Stomach (tissue), 9 donors: ENCODE results near the gene ETFRF1. TPM values are rescaled to one million over a fixed set of nuclear protein-coding genes. Genes with fewer than 3 reads are reported as not detected.
A peak's percentile ranks its signal among the peaks of the same experiment; 100 is the strongest.

ENCODE experiments used
- DNase-seq, 2 donors: peaks; one replicate each; pipeline versions ENCODE4 v3.0.0 to v3.0.0-alpha.2; 2013 to 2019
- H3K27ac ChIP-seq, 5 donors: fragments of 200-600 bp in 4 of 5; sonication (generic) in 4 of 5; one replicate each; pipeline ENCODE4 v1.5.1; 2013 to 2019; ENCODE audit warnings: mild to moderate bottlenecking in 1 of 5, moderate library complexity in 1 of 5
- H3K27me3 ChIP-seq, 3 donors: fragments of 200-600 bp; sonication (generic); one replicate each; pipeline ENCODE4 v1.5.1; 2017 to 2019; ENCODE audit warnings: mixed run types in 1 of 3
- H3K36me3 ChIP-seq, 4 donors: fragments of 200-600 bp; sonication (generic); 1 replicate in 3 of 4; 2 replicates in 1 of 4; pipeline ENCODE4 v1.5.1; 2016 to 2019
- H3K4me1 ChIP-seq, 4 donors: fragments of 200-600 bp; sonication (generic); one replicate each; pipeline ENCODE4 v1.5.1; 2016 to 2019
- H3K4me3 ChIP-seq, 4 donors: fragments of 200-600 bp; sonication (generic) in 3 of 4; one replicate each; pipeline ENCODE4 v1.5.1; 2016 to 2019; ENCODE audit warnings: mild to moderate bottlenecking in 1 of 4
- H3K9me3 ChIP-seq, 4 donors: fragments of 200-600 bp; sonication (generic); one replicate each; pipeline ENCODE4 v1.5.1; 2016 to 2019
- EP300 ChIP-seq: sonication (generic); formaldehyde crosslinking; IDR thresholded peaks from one replicate; pipeline ENCODE4 v1.6.1; 2017; ENCODE audit warnings: antibody characterized with exemption
- POLR2A ChIP-seq, 4 donors: fragments of 450-650 bp; IDR thresholded peaks; one replicate each; pipeline ENCODE4 v1.6.1; 2016; ENCODE audit warnings: antibody characterized with exemption in 4 of 4, control low read depth in 2 of 4, mild to moderate bottlenecking in 1 of 4, moderate library complexity in 1 of 4
- POLR2AphosphoS5 ChIP-seq, 3 donors: sonication (generic); formaldehyde crosslinking; IDR thresholded peaks; one replicate each; pipeline ENCODE4 v1.6.1; 2016; ENCODE audit warnings: antibody characterized with exemption in 3 of 3
- WGBS, 5 donors: extraction: QIAGEN DNeasy Blood & Tissue Kit in 3 of 5; methylation state at CpG; one replicate each; pipeline versions ENCODE4 v1.1.5 to v1.1.7; 2013 to 2018; 5-methylcytosine and 5-hydroxymethylcytosine counted together
- intact Hi-C: fragments of 100-400 bp; cut with DNase I; formaldehyde crosslinking; loops from one replicate; pipeline ENCODE4 v1.15.1; 2023; ENCODE audit warnings: low total_unique reads
- polyA plus RNA-seq, 3 donors: library from polyadenylated mRNA; stranded (reverse); fragments of 200-250 nt; gene quantifications; one replicate each; pipeline ENCODE4 v1.2.3, GENCODE V29; 2013
- total RNA-seq, 5 donors: library from RNA; depleted of rRNA; stranded (reverse); fragments of >200 nt; gene quantifications; one replicate each; pipeline versions ENCODE4 v1.1.0 to v1.2.3, GENCODE V29; 2014 to 2016
- TF ChIP-seq, protein P1 (sequence below), 7 experiments: fragments of 450-650 bp in 4 of 7; fragments of 200-600 bp in 3 of 7; sonication (generic) in 3 of 7; IDR thresholded peaks; one replicate each; pipeline ENCODE4 v1.5.1; 2016 to 2019; ENCODE audit warnings: antibody characterized with exemption in 7 of 7, control low read depth in 2 of 7, mild to moderate bottlenecking in 1 of 7
- donor health status: healthy with polysubstance abuse.
- donor health status: Bipolar disorder and iron deficiency.
- donor health status: healthy.

ETFRF1 gene
- total and polyA plus RNA-seq, 8 donors: 1.4 to 50.9 (median 20.6) TPM

DNA sequence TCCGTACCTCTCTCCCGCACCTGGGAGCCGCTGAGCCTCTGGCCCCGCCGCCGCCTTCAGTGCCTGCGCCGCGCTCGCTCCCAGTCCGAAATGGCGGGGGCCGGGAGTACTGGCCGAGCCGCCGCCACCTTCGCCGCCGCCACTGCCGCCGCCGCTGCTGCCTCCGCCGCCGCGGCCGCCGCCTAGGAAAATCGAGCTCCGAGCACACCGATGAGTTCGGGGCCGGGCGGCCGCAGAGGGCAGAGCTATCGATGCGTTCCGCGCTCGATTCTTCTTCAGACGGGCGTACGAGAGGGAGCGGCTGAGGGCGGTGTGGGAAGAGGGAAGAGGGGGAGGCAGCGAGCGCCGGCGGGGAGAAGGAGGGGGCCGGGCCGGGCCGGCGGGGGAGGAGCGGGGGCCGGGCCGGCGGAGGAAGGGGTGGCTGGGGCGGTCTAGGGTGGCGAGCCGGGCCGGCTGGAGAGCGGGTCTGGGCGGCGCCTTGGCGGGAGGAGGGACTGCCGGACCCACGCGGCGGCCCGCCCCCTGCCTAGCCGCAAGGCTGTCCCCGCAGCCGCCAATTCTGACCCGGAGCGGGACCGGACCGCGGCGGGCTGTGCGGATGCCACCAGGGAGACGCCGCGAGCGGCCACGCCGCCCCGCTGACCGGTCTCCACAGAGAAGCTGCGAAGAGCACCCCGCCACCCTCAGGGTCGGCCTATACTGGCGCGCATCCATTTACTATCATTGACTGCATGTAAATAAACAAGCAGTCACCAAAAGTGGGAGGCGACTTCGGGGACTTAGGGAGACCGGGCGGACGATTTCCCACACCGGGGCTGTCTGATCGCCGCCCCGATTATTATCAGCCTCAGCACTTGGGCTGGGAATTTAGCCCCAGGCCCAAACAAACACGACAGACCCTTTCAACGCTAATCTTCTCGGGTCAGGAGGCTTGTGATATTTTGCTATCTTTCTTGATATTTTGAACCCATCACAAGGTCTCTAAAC, 56.0 kb downstream of the ETFRF1 start, which contains the start of gene KRAS:
KRAS (minus strand) TSS at position 186 of the 987 bp plus-strand sequence.
- TF ChIP-seq POLR2AphosphoS5 (IDR thresholded peaks at IDR 0.05) (peak; percentile 87 to 95 (median 94)), POLR2A (IDR thresholded peaks at IDR 0.05) (peak in 1 of 4 donors; percentile 10), EP300 (no peak)
- TF ChIP-seq, protein P1, sequence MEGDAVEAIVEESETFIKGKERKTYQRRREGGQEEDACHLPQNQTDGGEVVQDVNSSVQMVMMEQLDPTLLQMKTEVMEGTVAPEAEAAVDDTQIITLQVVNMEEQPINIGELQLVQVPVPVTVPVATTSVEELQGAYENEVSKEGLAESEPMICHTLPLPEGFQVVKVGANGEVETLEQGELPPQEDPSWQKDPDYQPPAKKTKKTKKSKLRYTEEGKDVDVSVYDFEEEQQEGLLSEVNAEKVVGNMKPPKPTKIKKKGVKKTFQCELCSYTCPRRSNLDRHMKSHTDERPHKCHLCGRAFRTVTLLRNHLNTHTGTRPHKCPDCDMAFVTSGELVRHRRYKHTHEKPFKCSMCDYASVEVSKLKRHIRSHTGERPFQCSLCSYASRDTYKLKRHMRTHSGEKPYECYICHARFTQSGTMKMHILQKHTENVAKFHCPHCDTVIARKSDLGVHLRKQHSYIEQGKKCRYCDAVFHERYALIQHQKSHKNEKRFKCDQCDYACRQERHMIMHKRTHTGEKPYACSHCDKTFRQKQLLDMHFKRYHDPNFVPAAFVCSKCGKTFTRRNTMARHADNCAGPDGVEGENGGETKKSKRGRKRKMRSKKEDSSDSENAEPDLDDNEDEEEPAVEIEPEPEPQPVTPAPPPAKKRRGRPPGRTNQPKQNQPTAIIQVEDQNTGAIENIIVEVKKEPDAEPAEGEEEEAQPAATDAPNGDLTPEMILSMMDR (IDR thresholded peaks at IDR 0.05): no peak
- intact Hi-C loops: loop anchor here (5.0 kb wide), 1 partner anchor 131 kb away; no protein-coding TSS in a partner anchor
- 0 to 2% (median 1%) methylated on average over 38 to 96 of the region's 105 CpGs for WGBS, 5 donors
- Histone ChIP-seq H3K36me3 (peaks cover 0 to 3% (median 0%) of the 10 kb centered on the region in 4 donors), H3K4me3 (peak within 1 kb of the TSS; percentile 74 to 100 (median 86)), H3K9me3 (no peaks in the 10 kb centered on the region), H3K4me1 (peaks cover 7 to 69% (median 46%) of the 10 kb centered on the region in 4 donors), H3K27ac (peak within 1 kb of the TSS; percentile 96 to 100 (median 98)), H3K27me3 (no peaks in the 10 kb centered on the region)
- peak; percentile 96 to 99 for DNase-seq

DNA sequence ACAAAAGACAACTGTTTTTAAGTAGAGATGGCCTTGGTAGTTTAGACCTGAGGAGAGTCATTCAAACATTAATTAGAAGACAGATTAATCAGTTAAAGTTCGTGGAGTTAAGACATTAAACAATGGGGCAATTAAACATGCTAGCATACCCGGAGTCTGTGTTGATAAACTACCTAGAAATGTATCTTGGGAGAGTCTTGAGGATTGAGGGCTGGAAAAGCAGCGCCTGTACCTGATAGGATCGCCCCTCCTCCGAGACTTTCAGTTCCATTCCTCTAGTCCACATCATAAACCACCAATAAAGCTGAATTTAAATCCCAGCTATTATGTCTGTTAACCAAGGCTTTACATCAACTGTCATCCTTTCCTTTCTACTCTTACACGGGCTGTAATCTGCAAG, 56.7 kb downstream of the ETFRF1 start:
- WGBS, 5 donors: 57 to 67% (median 60%) methylated on average over 6 of the region's 6 CpGs
- no peak for TF ChIP-seq EP300
- TF ChIP-seq, protein P1 (IDR thresholded peaks at IDR 0.05): no peak
- Histone ChIP-seq H3K36me3 (peaks cover 0 to 3% (median 0%) of the 10 kb centered on the region in 4 donors), H3K27me3 (no peaks in the 10 kb centered on the region), H3K4me1 (peaks cover 7 to 73% (median 52%) of the 10 kb centered on the region in 4 donors), H3K27ac (peak overlapping the region in 4 of 5 donors; percentile 96 to 100 (median 98)), H3K4me3 (peak overlapping the region; percentile 74 to 100 (median 86)), H3K9me3 (no peaks in the 10 kb centered on the region)
- no peak for DNase-seq
- intact Hi-C loops: loop anchor here (5.0 kb wide), 1 partner anchor 131 kb away; no protein-coding TSS in a partner anchor

DNA sequence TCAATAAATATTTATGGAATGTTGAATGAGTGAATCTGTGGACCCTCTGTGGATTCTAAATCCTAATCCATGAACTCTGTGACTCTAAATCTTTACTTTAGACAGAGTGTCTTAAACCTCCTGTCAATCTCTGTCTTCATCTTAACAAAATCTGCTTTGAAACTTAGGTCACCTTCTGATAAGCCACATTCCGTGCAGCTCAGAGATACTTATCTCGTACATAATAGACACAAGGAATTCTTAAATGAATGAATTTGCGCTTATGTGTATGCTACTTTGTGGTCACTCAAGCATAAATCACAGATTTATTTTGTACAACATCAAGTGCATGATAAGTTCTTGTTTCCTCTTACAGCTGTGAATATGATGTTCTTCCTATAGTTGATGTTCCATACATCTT, 57.9 kb downstream of the ETFRF1 start:
- H3K27ac ChIP-seq: no peak overlapping the region
- intact Hi-C loops: loop anchor here (5.0 kb wide), 1 partner anchor 129 kb away; no protein-coding TSS in a partner anchor
- peaks cover 7 to 68% (median 48%) of the 10 kb centered on the region in 4 donors for H3K4me1 ChIP-seq
- H3K36me3 ChIP-seq: peaks cover 0 to 3% (median 0%) of the 10 kb centered on the region in 4 donors
- WGBS, 5 donors: 71 to 83% (median 77%) methylated on average over 3 of the region's 3 CpGs
- TF ChIP-seq EP300: no peak
- TF ChIP-seq POLR2A (IDR thresholded peaks at IDR 0.05): no peak
- no peak for TF ChIP-seq POLR2AphosphoS5 (IDR thresholded peaks at IDR 0.05)
- TF ChIP-seq, protein P1 (IDR thresholded peaks at IDR 0.05): no peak
- no peak for DNase-seq
- no peaks in the 10 kb centered on the region for H3K9me3 ChIP-seq
- no peak overlapping the region for H3K4me3 ChIP-seq
- H3K27me3 ChIP-seq: no peaks in the 10 kb centered on the region

DNA sequence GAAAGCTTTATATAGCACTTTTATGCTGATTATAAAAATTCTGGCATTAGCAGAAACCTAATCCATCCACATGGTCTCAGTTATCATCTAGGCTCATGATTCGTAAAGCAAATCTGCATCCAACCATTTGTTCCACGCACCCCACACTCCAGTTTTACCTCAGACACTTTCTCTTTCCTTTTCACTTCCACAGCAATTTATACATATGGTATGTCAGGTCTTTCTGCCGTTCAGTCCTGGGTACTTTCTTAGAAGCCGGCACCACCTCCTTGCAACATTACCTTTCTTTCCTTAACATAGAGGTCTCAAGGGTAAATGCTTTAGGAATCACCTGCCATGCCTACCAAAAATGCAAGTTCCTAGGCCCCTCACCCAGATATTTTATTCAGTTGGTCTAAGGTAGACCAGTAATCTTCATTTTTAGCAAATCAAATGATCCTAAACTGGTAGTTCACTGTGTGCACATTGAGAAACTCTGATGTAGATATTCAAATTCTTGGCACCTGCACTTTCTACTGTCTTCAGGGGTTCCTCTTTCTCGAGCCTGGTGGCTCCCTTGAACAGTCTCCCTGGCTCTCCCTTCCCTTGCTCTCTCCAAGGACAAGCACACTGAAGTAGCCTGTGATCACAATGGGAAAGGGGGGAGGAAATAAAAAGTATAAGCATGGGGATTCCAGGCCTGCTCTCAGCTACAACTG, 58.5 kb downstream of the ETFRF1 start:
- 60 to 72% (median 66%) methylated on average over 5 of the region's 5 CpGs for WGBS, 5 donors
- intact Hi-C loops: loop anchor here (5.0 kb wide), 1 partner anchor 129 kb away; no protein-coding TSS in a partner anchor
- Histone ChIP-seq H3K4me3 (no peak overlapping the region), H3K27me3 (no peaks in the 10 kb centered on the region), H3K36me3 (no peaks in the 10 kb centered on the region), H3K4me1 (peaks cover 7 to 62% (median 44%) of the 10 kb centered on the region in 4 donors), H3K27ac (no peak overlapping the region), H3K9me3 (no peaks in the 10 kb centered on the region)
- DNase-seq: no peak
- no peak for TF ChIP-seq EP300
- no peak for TF ChIP-seq POLR2A (IDR thresholded peaks at IDR 0.05)
- no peak for TF ChIP-seq POLR2AphosphoS5 (IDR thresholded peaks at IDR 0.05)
- TF ChIP-seq, protein P1 (IDR thresholded peaks at IDR 0.05): no peak
